Choroid plexus epithelial cell (primary cell): Measurements from ENCODE around the gene TRAPPC6A.
A peak's percentile ranks its signal among the peaks of the same experiment; 100 is the strongest.

Experiments used
- DNase-seq: peaks from one replicate; pipeline ENCODE4 v3.0.0-alpha.2; 2010; ENCODE audit warnings: low read depth
- H3K4me3 ChIP-seq: 2 replicates; pipeline ENCODE4 v1.5.1; 2011; ENCODE audit warnings: low read depth, mild to moderate bottlenecking, control low read depth, low read length, moderate library complexity
- TF ChIP-seq, protein P1 (sequence below): conservative IDR thresholded peaks from 2 replicates; pipeline ENCODE4 v1.5.1; 2011; ENCODE audit warnings: low read depth, mild to moderate bottlenecking, control low read depth, inconsistent platforms, low read length, moderate library complexity

TRAPPC6A gene

DNA sequence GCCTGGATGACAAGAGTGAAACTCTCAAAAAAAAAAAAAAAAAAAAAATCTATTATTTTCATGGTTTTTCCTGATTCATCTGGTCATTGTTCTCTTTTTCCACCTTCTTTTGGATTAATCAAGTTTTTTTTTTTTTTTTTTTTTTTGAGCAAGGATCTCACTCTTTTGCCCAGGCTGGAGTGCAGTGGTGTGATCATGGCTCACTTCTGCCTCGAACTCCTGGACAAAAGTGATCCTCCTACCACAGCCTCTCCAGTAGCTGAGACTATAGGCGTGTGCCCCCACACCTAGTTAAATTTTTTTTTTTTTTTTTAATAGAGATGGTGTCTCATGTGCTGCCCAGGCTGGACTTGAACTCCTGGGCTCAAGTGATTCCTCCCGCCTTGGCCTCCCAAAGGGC lies 28.3 kb upstream of the TRAPPC6A start:
- H3K4me3 ChIP-seq, result no peak overlapping the region
- no peak for DNase-seq
- TF ChIP-seq, protein P1, sequence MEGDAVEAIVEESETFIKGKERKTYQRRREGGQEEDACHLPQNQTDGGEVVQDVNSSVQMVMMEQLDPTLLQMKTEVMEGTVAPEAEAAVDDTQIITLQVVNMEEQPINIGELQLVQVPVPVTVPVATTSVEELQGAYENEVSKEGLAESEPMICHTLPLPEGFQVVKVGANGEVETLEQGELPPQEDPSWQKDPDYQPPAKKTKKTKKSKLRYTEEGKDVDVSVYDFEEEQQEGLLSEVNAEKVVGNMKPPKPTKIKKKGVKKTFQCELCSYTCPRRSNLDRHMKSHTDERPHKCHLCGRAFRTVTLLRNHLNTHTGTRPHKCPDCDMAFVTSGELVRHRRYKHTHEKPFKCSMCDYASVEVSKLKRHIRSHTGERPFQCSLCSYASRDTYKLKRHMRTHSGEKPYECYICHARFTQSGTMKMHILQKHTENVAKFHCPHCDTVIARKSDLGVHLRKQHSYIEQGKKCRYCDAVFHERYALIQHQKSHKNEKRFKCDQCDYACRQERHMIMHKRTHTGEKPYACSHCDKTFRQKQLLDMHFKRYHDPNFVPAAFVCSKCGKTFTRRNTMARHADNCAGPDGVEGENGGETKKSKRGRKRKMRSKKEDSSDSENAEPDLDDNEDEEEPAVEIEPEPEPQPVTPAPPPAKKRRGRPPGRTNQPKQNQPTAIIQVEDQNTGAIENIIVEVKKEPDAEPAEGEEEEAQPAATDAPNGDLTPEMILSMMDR, result no peak

- TF ChIP-seq, protein P1, result no peak
- no peak overlapping the region for H3K4me3 ChIP-seq
- DNase-seq, result no peak
Observed at GRCh38 chr19:45205810-45206209, 27.8 kb upstream of the TRAPPC6A start.

GRCh38 chr19:45202637-45203036 lies 24.6 kb upstream of the TRAPPC6A start:
- H3K4me3 ChIP-seq, result no peak overlapping the region
- TF ChIP-seq, protein P1, result no peak
- DNase-seq, result no peak

- TF ChIP-seq, protein P1, result peak; percentile 73
- no peak overlapping the region for H3K4me3 ChIP-seq
- DNase-seq, result peak; percentile 85
Observed at GRCh38 chr19:45200568-45200967, 22.5 kb upstream of the TRAPPC6A start.

DNA sequence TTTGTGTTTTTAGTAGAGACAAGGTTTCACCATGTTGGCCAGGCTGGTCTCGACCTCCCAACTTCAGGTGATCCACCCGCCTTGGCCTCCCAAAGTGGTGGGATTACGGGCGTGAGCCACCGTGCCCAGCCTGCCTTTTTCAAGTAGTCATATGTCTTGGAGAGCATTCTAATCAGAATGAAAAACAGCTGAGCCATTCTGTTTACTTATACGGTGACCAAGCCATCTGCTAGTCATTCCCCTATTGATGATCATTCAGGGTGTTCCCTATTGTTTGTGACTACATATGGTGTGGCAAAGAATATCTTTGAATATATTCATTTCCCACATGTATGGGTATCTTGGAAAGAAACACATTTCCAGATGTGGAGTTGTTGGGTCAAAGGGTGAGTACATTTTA lies 17.7 kb upstream of the TRAPPC6A start:
- H3K4me3 ChIP-seq, result no peak overlapping the region
- peak; percentile 16 for DNase-seq
- TF ChIP-seq, protein P1, result no peak

- no peak for DNase-seq
- TF ChIP-seq, protein P1, result no peak
Observed at GRCh38 chr19:45191375-45191774, 13.3 kb upstream of the TRAPPC6A start.

DNA sequence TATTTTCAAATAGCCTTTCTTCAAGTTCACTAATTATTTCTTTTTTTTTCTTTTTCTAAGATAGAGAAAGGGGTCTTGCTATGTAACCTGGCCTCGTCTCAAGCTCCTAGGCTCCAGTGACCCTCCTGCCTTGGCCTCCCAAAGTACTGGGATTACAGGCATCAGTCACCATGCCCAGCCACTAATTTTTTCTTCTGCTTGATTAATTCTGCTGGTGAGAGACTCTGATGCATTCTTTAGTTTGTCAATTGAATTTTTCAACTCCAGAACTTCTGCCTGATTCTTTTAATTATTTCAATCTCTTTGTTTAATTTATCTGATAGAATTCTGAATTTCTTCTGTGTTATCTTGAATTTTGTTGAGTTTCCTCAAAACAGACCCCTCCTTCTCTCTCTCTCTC lies 11.9 kb upstream of the TRAPPC6A start:
- no peak for DNase-seq
- TF ChIP-seq, protein P1, result no peak

More at GRCh38 chr19:45191375-45191774, 13.3 kb upstream of the TRAPPC6A start:
- H3K4me3 ChIP-seq, result no peak overlapping the region

More for the DNA sequence above, 11.9 kb upstream of the TRAPPC6A start:
- H3K4me3 ChIP-seq, result no peak overlapping the region
